Stimulated activated CD4-positive, alpha-beta T cell treated with anti-CD3 and anti-CD28 coated beads, Interleukin-1b, Interleukin-23, amount 100 ng/mL, for 24 hours (primary cell): ENCODE data around the gene NEK11.
"Not testable (repeated sequence)": the region's sequence is repeated elsewhere in the genome, so short reads cannot be mapped to it uniquely, and the experiment has no call there.

ENCODE experiments used
- DNase-seq, 4 experiments: peaks; one replicate each; pipeline ENCODE4 v3.0.0-alpha.2; 2020; ENCODE audit warnings: low read depth in 4 of 4, low spot score in 1 of 4

Gene NEK11

GRCh38 chr3:131042271-131042985, 15.8 kb downstream of the NEK11 start:
- DNase-seq = not testable (repeated sequence)

- no peak for DNase-seq
Measured at GRCh38 chr3:131047582-131047981, 20.9 kb downstream of the NEK11 start.

GRCh38 chr3:131048030-131048429, 21.4 kb downstream of the NEK11 start:
- no peak for DNase-seq

GRCh38 chr3:131050001-131050400, 23.3 kb downstream of the NEK11 start:
- no peak for DNase-seq

DNA sequence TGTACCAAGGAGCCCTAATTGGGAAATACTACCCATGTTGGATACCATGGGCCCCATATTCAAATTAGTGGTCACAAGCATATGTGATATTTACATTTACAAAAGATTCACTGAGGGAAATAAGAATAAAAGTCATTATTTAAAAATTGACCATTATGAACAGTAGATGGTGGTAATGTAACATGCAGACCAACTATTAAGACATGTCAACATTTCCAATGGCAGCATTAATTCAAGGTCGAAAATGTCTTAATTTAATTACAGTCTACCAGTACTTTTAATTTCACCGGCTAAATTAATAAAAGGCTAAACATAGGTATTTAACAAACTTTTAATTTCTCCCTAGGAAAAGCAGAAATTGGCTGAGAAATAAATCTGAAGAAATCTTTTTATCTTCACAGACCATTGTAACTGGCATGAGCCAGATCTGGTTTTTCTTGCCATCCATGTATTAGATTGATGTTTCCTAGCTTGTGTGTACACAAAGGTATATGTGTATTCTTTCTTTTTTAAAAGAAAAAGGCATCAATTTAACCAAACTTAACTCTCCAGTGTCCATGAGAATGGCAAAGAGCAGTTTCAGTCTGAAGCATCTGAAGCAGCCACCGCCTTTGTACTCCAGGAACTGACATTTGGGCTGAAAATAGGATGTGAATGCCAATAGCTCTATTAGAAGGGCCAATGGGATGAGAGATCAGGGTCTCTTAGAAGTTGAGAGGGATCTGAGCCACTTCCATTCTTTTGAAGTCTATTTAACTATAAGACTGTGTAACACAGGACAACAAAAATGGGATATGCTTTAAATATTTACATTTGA, 26.6 kb downstream of the NEK11 start:
- no peak for DNase-seq

DNA sequence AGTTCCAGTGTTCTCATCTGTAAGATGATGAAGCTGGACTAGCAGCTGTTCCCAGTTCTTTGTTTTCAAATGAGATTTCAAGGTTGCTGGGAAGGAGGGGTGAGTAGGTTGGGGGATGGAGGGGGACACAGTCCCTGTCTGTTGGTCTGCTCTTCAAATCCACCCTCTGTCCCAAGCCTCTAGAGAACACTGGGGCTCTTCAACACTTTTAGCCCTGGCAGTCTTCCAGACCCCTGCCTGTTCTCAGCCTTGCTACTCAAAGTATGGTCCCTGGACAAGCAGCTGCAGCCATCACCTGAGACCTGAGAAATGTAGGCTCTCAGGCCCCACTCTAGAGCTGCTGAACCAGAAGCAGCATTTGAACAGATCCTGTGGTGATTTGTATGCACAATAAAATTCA, 41.3 kb downstream of the NEK11 start:
- no peak for DNase-seq

DNA sequence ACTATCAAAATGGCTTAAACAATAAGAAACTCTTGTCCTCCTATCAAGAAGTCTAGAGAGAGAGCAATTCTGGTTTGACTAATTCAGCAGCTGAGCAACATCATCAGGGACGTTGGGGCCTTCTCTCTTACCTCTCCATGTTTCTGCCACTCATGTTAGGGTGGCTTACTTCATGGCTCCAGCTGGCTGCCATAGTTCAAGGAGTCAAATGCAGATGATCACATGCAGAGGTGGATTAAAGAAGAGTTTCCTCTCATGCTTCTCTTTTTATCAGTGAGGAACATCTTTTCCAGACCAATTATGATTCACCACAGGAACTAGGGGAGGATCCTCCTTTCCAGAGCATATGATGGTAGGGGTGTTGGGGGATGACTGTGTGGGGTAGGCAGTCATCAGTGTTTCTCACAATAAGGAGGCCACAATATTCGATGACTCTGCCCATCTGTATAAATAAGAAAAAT, 45.5 kb downstream of the NEK11 start:
- DNase-seq = no peak

- no peak for DNase-seq
Measured at GRCh38 chr3:131072845-131073244, 46.2 kb downstream of the NEK11 start.

DNA sequence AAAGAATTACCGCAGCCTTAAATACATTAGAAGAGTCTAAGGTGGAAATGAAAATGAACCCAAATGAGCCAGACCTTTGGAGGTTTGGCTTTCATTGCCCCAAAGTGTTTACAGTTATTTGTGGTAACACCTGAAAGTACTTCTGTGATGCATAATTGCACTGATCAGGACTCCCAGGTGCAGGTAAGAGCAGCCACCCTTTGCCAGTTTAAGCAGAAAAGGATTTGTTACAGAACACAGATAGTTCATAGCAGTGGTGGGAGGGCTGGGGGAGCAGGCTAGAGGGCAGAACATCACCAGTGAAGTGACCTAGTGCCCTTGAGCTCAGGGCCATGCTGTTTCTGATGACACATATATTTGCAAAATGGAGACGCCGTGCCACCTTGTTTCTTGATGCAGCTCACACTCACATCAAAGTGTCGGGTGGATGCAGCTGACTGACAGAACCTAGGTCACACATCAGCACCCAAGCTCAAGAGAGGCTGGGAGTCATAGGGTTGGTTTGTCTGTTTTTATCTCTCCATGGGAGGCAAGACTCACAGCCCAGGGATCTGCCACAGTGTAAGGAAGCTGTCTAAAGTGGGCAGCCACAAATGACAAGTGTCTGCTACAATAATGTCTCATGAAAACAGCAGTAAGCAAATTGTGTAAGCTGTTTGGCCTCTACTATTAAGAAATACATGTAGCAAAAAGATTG, 49.1 kb downstream of the NEK11 start:
- DNase-seq = no peak

- DNase-seq = no peak
Measured at GRCh38 chr3:131077904-131078303, 51.2 kb downstream of the NEK11 start.

DNA sequence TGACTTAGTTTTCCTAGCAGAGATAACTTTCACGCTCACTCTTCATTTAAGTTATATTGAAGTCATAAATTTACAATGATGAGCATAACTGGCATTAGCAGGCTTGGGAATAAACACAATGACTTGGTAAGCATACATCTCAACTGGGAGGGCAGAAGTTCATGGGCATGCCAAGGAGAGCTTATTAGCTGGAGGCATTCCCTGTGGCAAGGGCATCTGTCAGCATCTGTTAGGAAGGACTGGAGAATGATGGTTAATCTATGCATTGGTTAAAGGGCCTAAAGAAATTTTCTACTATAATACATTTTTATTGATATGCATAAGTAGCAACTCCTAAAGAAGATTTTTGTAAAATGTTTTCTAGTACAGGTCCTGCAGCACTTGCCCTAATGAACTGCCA, 52.4 kb downstream of the NEK11 start:
- DNase-seq = no peak

GRCh38 chr3:131081224-131081623, 54.5 kb downstream of the NEK11 start:
- no peak for DNase-seq

DNA sequence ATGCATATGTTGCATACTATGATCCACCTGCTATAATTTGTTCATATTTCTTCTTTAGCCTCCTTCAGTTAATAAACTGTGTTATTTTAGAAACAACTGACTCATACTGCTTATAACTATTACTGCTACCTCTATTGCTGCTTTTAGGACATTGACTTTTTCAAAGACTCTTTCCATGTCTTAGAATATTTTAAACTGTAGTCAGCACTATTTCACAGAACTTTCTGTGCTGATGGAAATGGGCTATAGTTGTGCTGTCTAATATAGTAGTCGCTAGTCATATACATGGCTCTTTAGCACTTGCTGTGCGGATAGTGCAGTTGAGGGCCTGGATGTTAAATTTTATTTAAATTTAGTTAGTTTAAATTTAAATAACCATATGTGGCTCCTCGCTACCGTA, 55.6 kb downstream of the NEK11 start:
- no peak for DNase-seq

DNA sequence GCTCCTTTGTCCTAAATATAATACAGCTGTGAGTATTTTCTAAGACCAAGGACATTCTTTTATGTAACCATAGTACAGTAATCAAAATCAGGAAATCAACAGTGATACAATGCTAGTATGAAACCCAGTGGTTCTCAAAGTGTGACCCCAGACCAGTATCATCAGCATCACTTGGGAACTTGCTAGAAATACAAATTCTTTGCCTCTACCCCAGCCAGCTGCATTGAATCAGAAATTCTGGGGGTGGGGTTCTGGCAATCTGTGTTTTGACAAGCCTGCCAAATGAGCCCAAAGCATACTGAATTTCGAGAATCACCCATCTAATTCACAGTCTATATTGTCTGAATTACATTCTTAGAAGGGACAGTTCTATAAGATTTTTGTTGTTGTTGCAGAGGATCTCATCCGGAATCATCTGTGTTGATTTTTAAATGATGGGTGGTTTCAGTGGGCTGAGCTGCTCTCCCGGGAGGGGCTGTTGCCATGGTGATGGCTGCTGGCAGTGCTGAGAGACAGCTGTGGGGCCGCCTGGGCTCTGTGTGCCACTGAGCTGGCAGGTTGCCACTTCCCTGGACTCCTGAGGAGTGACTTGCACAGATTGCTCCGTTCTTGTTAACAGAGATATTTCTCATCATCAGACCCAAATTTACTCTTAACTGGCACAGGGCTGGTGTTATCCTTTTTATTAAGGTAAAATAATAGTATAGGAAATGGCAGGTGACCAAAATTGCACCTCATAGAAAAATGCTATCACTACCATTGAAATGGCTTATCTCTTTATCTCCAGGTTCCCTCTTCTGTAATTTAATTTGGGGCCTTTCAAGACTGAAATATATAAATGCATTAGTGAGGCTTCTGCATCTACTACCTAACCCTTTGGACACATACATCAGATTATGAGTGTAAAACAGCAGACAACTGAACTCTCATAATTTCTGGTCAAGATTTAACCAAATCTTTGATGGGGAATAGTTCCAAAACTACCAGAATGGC, 56.5 kb downstream of the NEK11 start:
- DNase-seq = no peak

DNA sequence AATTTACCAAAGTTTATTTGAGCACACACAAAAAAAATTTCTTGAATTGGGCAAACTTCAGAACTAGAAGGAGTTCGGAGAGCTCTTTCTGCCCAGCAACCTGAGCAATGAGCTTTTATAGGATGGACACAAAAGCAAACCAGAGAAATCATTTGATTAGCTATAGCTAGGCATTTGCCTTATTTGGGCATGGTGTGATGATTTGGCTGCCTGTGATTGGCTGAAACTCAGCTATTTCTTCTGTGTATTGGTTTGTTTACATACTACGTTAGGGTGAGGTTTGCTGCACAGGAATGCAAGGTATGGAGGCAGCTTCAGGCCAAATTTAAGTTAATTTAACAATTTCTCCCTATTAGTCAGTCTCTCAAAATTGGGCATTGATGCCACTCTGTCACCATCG, 65.1 kb downstream of the NEK11 start:
- no peak for DNase-seq

DNA sequence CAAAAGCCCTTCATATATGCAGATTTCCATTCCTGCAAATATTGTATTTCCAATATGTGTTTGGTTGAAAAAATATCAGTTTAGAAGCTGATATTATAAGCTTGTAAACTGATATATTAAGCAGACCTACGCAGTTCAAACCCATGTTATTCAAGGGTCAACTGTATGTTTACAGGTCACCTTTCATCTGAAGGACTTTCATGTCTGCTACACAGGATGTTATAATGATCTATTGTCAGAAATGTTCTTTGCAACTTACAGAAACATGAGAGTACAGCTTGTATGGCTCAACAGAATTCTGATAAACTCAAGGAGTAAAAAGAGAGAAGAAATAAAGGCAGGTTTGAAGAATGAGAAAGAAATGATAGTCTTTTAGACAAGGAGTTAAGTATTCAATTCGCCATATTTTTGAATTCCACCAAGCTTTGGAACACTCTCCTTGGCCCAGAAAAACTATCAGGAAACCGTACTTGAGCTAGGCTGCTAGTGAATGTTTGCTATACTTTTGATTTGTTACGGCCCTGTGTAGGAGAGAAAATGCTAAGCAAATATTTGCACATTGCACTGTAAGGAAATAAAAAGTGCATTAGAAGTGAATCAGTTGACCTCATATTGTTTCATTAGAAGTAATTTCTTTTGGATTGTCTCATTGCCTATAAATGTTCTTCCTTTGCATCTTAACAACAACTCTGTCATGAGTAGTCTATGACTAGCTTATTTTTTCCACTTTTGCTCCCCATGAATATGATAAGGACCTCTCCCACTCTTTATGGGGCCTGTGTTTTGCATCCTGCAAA, 81.2 kb downstream of the NEK11 start:
- no peak for DNase-seq

- no peak for DNase-seq
Measured at GRCh38 chr3:131109156-131109555, 82.5 kb downstream of the NEK11 start.

GRCh38 chr3:131110087-131110486, 83.4 kb downstream of the NEK11 start:
- no peak for DNase-seq

- no peak for DNase-seq
Measured at GRCh38 chr3:131114256-131114655, 87.6 kb downstream of the NEK11 start.

DNA sequence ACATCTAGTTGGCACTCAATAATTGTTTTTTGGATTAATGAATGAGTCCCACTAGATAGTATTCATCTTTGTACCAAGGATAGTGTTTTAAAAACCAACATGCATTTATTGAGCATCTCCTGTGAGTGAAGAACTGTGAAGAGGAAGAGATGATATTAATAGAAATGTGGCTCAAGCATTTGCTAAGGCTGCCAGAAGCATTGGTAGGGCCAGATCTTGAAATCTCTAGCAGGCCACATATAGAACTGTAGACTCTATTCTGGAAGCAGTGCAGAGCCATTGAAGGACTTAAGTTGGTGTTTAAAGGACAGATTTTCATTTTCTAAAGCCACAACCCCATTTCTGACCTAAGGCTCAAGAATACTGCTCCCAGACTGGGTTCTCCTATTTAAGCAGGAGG, 99.0 kb downstream of the NEK11 start:
- DNase-seq = no peak
